ENCODE results near the gene ESPL1. TPM values are rescaled to one million over a fixed set of nuclear protein-coding genes. Genes with fewer than 3 reads are reported as not detected.

The ESPL1 gene
- total and polyA plus RNA-seq, 2 of the 13 experiments (the other 11 are each of a cell fraction or from before 2014, with no cell fraction given): 5.8 to 11.5 TPM

DNA sequence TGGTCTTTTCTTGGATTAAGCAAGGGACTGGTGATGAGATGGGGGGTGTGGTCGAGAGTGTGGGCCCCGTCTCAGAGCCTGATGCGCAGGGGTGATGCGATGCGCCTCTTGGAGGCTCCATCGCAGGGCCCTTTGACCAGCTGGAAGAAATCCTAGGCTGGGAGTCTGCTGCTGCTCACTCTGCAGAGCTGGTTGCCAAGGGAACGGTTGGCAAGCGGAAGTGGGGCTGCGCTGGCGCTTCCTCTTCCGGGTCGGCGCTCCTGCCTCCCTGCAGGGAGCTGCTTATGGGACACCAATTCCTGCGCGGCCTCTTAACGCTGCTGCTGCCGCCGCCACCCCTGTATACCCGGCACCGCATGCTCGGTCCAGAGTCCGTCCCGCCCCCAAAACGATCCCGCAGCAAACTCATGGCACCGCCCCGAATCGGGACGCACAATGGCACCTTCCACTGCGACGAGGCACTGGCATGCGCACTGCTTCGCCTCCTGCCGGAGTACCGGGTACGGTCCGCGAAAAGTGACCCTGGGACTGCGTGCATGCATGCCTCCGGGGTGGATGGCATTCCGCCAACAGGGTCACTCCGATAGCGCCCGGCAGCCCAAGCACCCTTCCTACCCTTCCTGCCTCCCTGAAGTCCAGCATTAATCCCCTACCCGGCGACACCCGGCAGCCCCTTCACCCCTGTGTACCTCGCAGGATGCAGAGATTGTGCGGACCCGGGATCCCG lies 31.5 kb downstream of the ESPL1 start, which contains the start of gene MYG1 (continued):
- TF ChIP-seq, protein P1, sequence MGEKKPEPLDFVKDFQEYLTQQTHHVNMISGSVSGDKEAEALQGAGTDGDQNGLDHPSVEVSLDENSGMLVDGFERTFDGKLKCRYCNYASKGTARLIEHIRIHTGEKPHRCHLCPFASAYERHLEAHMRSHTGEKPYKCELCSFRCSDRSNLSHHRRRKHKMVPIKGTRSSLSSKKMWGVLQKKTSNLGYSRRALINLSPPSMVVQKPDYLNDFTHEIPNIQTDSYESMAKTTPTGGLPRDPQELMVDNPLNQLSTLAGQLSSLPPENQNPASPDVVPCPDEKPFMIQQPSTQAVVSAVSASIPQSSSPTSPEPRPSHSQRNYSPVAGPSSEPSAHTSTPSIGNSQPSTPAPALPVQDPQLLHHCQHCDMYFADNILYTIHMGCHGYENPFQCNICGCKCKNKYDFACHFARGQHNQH (CRISPR knock-in tag; IDR thresholded peaks at IDR 0.05): peak; percentile 76
- TF ChIP-seq SIX4 (CRISPR knock-in tag; IDR thresholded peaks at IDR 0.05) (no peak), ZNF563 (CRISPR knock-in tag; IDR thresholded peaks at IDR 0.05) (peak; percentile 79; the same call in 1 of the 2 replicates), ATAD3A (CRISPR knock-in tag; IDR thresholded peaks at IDR 0.05) (no peak), ZNF225 (CRISPR knock-in tag; IDR thresholded peaks at IDR 0.05) (0 out of 2 replicates have a peak, but pooled peaks have one; percentile 70), ZNF607 (CRISPR knock-in tag; IDR thresholded peaks at IDR 0.05; ENCODE audit: borderline replicate concordance) (peak; percentile 52; the same call in 1 of the 2 replicates), HNRNPL (IDR thresholded peaks at IDR 0.05; ENCODE audit: low read depth, low read length) (0 out of 2 replicates have a peak, but pooled peaks have one; percentile 68), ZNF766 (CRISPR knock-in tag; IDR thresholded peaks at IDR 0.05; ENCODE audit: borderline replicate concordance) (no peak; the same call in 1 of the 2 replicates), CEBPG (CRISPR knock-in tag; IDR thresholded peaks at IDR 0.05) (no peak), CCDC6 (CRISPR knock-in tag; IDR thresholded peaks at IDR 0.05) (no peak), TRIM24 (CRISPR knock-in tag; IDR thresholded peaks at IDR 0.05) (no peak), ZNF777 (CRISPR knock-in tag; IDR thresholded peaks at IDR 0.05) (0 out of 2 replicates have a peak, but pooled peaks have one; percentile 20)
- TF ChIP-seq, protein P2, sequence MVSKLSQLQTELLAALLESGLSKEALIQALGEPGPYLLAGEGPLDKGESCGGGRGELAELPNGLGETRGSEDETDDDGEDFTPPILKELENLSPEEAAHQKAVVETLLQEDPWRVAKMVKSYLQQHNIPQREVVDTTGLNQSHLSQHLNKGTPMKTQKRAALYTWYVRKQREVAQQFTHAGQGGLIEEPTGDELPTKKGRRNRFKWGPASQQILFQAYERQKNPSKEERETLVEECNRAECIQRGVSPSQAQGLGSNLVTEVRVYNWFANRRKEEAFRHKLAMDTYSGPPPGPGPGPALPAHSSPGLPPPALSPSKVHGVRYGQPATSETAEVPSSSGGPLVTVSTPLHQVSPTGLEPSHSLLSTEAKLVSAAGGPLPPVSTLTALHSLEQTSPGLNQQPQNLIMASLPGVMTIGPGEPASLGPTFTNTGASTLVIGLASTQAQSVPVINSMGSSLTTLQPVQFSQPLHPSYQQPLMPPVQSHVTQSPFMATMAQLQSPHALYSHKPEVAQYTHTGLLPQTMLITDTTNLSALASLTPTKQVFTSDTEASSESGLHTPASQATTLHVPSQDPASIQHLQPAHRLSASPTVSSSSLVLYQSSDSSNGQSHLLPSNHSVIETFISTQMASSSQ (IDR thresholded peaks at IDR 0.05; ENCODE audit: low read depth): no peak
- TF ChIP-seq, protein P2 (CRISPR knock-in tag; IDR thresholded peaks at IDR 0.05; ENCODE audit: borderline replicate concordance): peak; percentile 73; the same call in 1 of the 2 replicates
- TF ChIP-seq, protein P3, sequence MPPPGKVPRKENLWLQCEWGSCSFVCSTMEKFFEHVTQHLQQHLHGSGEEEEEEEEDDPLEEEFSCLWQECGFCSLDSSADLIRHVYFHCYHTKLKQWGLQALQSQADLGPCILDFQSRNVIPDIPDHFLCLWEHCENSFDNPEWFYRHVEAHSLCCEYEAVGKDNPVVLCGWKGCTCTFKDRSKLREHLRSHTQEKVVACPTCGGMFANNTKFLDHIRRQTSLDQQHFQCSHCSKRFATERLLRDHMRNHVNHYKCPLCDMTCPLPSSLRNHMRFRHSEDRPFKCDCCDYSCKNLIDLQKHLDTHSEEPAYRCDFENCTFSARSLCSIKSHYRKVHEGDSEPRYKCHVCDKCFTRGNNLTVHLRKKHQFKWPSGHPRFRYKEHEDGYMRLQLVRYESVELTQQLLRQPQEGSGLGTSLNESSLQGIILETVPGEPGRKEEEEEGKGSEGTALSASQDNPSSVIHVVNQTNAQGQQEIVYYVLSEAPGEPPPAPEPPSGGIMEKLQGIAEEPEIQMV (CRISPR knock-in tag; IDR thresholded peaks at IDR 0.05; ENCODE audit: low read depth): peak; percentile 95
- TF ChIP-seq, protein P4, sequence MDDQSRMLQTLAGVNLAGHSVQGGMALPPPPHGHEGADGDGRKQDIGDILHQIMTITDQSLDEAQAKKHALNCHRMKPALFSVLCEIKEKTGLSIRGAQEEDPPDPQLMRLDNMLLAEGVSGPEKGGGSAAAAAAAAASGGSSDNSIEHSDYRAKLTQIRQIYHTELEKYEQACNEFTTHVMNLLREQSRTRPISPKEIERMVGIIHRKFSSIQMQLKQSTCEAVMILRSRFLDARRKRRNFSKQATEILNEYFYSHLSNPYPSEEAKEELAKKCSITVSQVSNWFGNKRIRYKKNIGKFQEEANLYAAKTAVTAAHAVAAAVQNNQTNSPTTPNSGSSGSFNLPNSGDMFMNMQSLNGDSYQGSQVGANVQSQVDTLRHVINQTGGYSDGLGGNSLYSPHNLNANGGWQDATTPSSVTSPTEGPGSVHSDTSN (CRISPR knock-in tag; IDR thresholded peaks at IDR 0.05; ENCODE audit: borderline replicate concordance): no peak
- TF ChIP-seq, protein P5, sequence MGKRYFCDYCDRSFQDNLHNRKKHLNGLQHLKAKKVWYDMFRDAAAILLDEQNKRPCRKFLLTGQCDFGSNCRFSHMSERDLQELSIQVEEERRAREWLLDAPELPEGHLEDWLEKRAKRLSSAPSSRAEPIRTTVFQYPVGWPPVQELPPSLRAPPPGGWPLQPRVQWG (CRISPR knock-in tag; IDR thresholded peaks at IDR 0.05; ENCODE audit: borderline replicate concordance, low read depth): no peak
- TF ChIP-seq, protein P6, sequence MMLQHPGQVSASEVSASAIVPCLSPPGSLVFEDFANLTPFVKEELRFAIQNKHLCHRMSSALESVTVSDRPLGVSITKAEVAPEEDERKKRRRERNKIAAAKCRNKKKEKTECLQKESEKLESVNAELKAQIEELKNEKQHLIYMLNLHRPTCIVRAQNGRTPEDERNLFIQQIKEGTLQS (CRISPR knock-in tag; IDR thresholded peaks at IDR 0.05): no peak
- TF ChIP-seq, protein P7, sequence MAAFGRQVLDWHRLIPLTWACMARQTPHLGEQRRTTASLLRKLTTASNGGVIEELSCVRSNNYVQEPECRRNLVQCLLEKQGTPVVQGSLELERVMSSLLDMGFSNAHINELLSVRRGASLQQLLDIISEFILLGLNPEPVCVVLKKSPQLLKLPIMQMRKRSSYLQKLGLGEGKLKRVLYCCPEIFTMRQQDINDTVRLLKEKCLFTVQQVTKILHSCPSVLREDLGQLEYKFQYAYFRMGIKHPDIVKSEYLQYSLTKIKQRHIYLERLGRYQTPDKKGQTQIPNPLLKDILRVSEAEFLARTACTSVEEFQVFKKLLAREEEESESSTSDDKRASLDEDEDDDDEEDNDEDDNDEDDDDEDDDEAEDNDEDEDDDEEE (CRISPR knock-in tag; IDR thresholded peaks at IDR 0.05): peak; percentile 88; the same call in 1 of the 2 replicates

Data from HepG2 (cell line).